ENCODE data around the gene ICOSLG. TPM values are rescaled to one million over a fixed set of nuclear protein-coding genes. Genes with fewer than 3 reads are reported as not detected.

ICOSLG gene
- total RNA-seq, 1 experiment from 2014 or later = 9.0 TPM

DNA sequence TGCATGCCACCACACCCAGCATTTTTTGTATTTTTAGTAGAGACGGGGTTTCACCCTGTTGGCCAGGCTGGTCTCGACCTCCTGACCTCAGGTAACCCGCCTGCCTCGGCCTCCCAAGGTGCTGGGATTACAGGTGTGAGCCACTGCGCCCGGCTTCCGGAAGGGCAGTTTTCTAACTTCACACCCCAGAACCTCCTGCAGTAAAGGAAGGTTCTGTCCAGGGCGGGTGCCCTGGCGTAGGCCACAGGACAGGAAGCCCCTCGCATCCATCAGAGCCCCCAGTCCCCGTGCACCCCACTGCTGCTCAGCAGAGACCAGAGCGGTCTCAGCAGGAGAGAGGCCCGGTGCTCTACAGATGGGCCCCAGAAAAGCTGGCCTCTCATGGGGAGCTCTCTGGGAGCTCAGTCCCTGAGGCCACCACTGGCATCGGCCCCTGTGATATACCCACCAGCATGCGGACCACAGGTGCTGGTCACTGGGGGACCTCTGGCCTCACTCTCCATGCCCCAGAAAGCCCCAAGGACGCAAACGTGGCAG is 25.1 kb upstream of the ICOSLG start (continued):
- TF ChIP-seq, protein P1, sequence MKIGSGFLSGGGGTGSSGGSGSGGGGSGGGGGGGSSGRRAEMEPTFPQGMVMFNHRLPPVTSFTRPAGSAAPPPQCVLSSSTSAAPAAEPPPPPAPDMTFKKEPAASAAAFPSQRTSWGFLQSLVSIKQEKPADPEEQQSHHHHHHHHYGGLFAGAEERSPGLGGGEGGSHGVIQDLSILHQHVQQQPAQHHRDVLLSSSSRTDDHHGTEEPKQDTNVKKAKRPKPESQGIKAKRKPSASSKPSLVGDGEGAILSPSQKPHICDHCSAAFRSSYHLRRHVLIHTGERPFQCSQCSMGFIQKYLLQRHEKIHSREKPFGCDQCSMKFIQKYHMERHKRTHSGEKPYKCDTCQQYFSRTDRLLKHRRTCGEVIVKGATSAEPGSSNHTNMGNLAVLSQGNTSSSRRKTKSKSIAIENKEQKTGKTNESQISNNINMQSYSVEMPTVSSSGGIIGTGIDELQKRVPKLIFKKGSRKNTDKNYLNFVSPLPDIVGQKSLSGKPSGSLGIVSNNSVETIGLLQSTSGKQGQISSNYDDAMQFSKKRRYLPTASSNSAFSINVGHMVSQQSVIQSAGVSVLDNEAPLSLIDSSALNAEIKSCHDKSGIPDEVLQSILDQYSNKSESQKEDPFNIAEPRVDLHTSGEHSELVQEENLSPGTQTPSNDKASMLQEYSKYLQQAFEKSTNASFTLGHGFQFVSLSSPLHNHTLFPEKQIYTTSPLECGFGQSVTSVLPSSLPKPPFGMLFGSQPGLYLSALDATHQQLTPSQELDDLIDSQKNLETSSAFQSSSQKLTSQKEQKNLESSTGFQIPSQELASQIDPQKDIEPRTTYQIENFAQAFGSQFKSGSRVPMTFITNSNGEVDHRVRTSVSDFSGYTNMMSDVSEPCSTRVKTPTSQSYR (CRISPR knock-in tag; IDR thresholded peaks at IDR 0.05) = no peak
- TF ChIP-seq SMAD4 (CRISPR knock-in tag; IDR thresholded peaks at IDR 0.05) (no peak), CREB1 (CRISPR knock-in tag; IDR thresholded peaks at IDR 0.05) (no peak), ZNF219 (CRISPR knock-in tag; IDR thresholded peaks at IDR 0.05; ENCODE audit: borderline replicate concordance) (no peak)
- TF ChIP-seq, protein P2, sequence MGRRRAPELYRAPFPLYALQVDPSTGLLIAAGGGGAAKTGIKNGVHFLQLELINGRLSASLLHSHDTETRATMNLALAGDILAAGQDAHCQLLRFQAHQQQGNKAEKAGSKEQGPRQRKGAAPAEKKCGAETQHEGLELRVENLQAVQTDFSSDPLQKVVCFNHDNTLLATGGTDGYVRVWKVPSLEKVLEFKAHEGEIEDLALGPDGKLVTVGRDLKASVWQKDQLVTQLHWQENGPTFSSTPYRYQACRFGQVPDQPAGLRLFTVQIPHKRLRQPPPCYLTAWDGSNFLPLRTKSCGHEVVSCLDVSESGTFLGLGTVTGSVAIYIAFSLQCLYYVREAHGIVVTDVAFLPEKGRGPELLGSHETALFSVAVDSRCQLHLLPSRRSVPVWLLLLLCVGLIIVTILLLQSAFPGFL (CRISPR knock-in tag; IDR thresholded peaks at IDR 0.05; ENCODE audit: borderline replicate concordance) = no peak

DNA sequence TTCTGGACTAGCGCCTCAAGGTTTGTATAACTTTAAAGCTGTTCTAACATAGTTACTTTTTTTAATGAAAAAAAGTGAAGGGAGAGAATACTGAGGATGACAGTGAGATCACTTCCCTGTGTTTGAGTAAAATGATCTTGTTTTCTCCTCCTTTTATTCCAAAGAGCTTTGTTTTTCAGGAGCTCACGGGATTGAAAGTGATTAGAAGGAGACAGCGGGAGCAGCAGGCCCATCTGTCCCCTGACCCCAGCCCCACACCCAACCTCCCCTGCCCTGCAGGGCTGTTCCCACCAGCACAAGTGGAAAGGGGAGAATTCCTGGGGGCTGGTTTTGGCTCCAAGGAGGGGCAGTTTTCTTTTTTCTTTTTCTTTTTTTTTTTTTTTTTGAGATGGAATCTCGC is 23.0 kb upstream of the ICOSLG start:
- H3K9me3 Mint-ChIP-seq = no peaks in the 10 kb centered on the region
- no peak for TF ChIP-seq TEAD1 (CRISPR knock-in tag; IDR thresholded peaks at IDR 0.05)
- TF ChIP-seq, protein P3, sequence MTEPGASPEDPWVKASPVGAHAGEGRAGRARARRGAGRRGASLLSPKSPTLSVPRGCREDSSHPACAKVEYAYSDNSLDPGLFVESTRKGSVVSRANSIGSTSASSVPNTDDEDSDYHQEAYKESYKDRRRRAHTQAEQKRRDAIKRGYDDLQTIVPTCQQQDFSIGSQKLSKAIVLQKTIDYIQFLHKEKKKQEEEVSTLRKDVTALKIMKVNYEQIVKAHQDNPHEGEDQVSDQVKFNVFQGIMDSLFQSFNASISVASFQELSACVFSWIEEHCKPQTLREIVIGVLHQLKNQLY (CRISPR knock-in tag; IDR thresholded peaks at IDR 0.05) = no peak
- TF ChIP-seq SP1 (CRISPR knock-in tag; conservative IDR thresholded peaks at IDR 0.05) = no peak
- TF ChIP-seq, protein P4, sequence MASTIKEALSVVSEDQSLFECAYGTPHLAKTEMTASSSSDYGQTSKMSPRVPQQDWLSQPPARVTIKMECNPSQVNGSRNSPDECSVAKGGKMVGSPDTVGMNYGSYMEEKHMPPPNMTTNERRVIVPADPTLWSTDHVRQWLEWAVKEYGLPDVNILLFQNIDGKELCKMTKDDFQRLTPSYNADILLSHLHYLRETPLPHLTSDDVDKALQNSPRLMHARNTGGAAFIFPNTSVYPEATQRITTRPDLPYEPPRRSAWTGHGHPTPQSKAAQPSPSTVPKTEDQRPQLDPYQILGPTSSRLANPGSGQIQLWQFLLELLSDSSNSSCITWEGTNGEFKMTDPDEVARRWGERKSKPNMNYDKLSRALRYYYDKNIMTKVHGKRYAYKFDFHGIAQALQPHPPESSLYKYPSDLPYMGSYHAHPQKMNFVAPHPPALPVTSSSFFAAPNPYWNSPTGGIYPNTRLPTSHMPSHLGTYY (CRISPR knock-in tag; IDR thresholded peaks at IDR 0.05) = no peak
- TF ChIP-seq SMAD4 (CRISPR knock-in tag; IDR thresholded peaks at IDR 0.05) = no peak
- TF ChIP-seq, protein P5, sequence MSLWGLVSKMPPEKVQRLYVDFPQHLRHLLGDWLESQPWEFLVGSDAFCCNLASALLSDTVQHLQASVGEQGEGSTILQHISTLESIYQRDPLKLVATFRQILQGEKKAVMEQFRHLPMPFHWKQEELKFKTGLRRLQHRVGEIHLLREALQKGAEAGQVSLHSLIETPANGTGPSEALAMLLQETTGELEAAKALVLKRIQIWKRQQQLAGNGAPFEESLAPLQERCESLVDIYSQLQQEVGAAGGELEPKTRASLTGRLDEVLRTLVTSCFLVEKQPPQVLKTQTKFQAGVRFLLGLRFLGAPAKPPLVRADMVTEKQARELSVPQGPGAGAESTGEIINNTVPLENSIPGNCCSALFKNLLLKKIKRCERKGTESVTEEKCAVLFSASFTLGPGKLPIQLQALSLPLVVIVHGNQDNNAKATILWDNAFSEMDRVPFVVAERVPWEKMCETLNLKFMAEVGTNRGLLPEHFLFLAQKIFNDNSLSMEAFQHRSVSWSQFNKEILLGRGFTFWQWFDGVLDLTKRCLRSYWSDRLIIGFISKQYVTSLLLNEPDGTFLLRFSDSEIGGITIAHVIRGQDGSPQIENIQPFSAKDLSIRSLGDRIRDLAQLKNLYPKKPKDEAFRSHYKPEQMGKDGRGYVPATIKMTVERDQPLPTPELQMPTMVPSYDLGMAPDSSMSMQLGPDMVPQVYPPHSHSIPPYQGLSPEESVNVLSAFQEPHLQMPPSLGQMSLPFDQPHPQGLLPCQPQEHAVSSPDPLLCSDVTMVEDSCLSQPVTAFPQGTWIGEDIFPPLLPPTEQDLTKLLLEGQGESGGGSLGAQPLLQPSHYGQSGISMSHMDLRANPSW (CRISPR knock-in tag; conservative IDR thresholded peaks at IDR 0.05; ENCODE audit: low read depth) = no peak
- TF ChIP-seq PRRX2 (CRISPR knock-in tag; IDR thresholded peaks at IDR 0.05) = no peak
- TF ChIP-seq, protein P6, sequence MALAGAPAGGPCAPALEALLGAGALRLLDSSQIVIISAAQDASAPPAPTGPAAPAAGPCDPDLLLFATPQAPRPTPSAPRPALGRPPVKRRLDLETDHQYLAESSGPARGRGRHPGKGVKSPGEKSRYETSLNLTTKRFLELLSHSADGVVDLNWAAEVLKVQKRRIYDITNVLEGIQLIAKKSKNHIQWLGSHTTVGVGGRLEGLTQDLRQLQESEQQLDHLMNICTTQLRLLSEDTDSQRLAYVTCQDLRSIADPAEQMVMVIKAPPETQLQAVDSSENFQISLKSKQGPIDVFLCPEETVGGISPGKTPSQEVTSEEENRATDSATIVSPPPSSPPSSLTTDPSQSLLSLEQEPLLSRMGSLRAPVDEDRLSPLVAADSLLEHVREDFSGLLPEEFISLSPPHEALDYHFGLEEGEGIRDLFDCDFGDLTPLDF (CRISPR knock-in tag; IDR thresholded peaks at IDR 0.05) = no peak
- TF ChIP-seq OVOL2 (CRISPR knock-in tag; IDR thresholded peaks at IDR 0.05; ENCODE audit: borderline replicate concordance) = no peak
- no peak for TF ChIP-seq ZNF121 (CRISPR knock-in tag; IDR thresholded peaks at IDR 0.05)
- TF ChIP-seq ZBTB21 (CRISPR knock-in tag; IDR thresholded peaks at IDR 0.05; ENCODE audit: borderline replicate concordance) = no peak
- TF ChIP-seq TCF7 (CRISPR knock-in tag; IDR thresholded peaks at IDR 0.05; ENCODE audit: low read depth) = no peak
- TF ChIP-seq ETV6 (CRISPR knock-in tag; IDR thresholded peaks at IDR 0.05) = no peak
- TF ChIP-seq ZNF263 (CRISPR knock-in tag; IDR thresholded peaks at IDR 0.05; ENCODE audit: low read depth) = no peak
- peaks cover 4% of the 10 kb centered on the region for H3K4me1 Mint-ChIP-seq
- ATAC-seq = no peak; the same call in 1 of the 2 replicates
- H3K36me3 Mint-ChIP-seq = no peaks in the 10 kb centered on the region
- H3K27me3 Mint-ChIP-seq (ENCODE audit: low read depth) = no peaks in the 10 kb centered on the region
- H3K27ac Mint-ChIP-seq = no peak overlapping the region
- ChIA-PET CTCF (interaction anchor here (0.6 to 1.7 kb wide), 3 partner anchors 34 to 395 kb away, joined by 3 to 8 read pairs (median 4); no protein-coding TSS in a partner anchor), POLR2A (interaction anchor here (0.7 kb wide), 1 partner anchor 323 kb away, joined by 4 read pairs; no protein-coding TSS in a partner anchor)
- no peak overlapping the region for H3K4me3 Mint-ChIP-seq
- no peak for DNase-seq (ENCODE audit: low spot score)

Data from WTC11 (cell line).